Ovary (tissue), 3 donors: Measurements from ENCODE around the gene ITGB6.

Experiments
- EP300 ChIP-seq: sonication (generic); formaldehyde crosslinking; IDR thresholded peaks from one replicate; pipeline ENCODE4 v1.6.1; 2017; ENCODE audit warnings: antibody characterized with exemption
- POLR2A ChIP-seq: fragments of 450-650 bp; IDR thresholded peaks from one replicate; pipeline ENCODE4 v1.6.1; 2017; ENCODE audit warnings: antibody characterized with exemption, mild to moderate bottlenecking, moderate library complexity
- TF ChIP-seq, protein P1 (sequence below), 3 donors: fragments of 450-650 bp in 2 of 3; fragments of 200-600 bp in 1 of 3; IDR thresholded peaks; one replicate each; pipeline versions ENCODE4 v1.5.1 to v1.8.0; 2016 to 2022; ENCODE audit warnings: antibody characterized with exemption in 3 of 3, mild to moderate bottlenecking in 1 of 3
- donor health status: DM: no; HTN: no; CAD: no.

DNA sequence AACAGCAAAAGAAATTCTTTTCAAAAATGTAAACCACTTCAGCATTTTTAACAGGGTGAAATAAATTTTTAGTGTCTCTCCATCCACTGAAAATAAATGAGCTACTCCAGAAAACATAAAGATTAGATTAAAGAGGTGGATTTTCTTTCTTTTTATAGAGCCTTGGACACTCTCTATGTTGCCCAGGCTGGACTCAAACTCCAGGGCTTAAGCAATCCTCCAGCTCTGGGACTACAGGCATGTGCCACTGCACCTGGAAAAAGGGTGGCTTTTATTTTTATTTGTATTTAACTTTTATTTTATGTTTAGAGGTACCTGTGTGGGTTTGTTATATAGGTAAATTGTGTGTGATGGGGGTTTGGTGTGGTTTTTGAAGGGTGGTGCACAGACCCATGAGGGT lies 19.9 kb downstream of the ITGB6 start:
- TF ChIP-seq, protein P1, sequence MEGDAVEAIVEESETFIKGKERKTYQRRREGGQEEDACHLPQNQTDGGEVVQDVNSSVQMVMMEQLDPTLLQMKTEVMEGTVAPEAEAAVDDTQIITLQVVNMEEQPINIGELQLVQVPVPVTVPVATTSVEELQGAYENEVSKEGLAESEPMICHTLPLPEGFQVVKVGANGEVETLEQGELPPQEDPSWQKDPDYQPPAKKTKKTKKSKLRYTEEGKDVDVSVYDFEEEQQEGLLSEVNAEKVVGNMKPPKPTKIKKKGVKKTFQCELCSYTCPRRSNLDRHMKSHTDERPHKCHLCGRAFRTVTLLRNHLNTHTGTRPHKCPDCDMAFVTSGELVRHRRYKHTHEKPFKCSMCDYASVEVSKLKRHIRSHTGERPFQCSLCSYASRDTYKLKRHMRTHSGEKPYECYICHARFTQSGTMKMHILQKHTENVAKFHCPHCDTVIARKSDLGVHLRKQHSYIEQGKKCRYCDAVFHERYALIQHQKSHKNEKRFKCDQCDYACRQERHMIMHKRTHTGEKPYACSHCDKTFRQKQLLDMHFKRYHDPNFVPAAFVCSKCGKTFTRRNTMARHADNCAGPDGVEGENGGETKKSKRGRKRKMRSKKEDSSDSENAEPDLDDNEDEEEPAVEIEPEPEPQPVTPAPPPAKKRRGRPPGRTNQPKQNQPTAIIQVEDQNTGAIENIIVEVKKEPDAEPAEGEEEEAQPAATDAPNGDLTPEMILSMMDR (IDR thresholded peaks at IDR 0.05), result no peak
- TF ChIP-seq POLR2A (no peak), EP300 (no peak)
